ENCODE results near the gene AKAP6.
A peak's percentile ranks its signal among the peaks of the same experiment; 100 is the strongest.

The AKAP6 gene

DNA sequence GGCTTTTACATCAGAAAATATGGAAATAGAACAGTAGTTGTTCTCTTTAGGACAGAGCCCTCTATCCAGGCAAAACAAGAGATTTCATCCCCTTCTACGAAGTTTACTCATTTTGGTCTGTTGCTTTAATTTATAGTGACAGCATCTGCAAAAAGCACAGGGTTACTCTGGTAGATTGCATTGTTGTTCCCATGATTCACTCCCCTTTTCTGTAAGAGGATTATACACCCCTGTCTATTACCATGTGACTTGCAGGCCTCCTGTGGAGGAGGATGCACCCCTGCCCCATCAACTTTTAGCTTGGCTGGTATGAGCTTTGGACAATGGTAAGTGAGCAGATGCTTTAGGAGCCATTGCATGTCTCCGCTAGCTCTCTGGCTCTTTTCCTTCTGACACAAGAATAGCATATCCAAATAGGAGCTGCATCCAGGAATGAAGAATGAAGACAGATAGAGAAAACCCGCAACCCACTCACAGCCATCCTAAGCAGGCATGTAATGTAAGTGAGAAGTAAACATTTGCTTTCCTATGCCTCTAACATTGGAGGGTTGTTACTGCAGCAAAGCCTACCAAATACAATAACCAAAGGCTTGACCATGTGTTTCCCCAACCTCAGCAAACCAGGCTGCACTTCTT lies 304.2 kb downstream of the AKAP6 start:
- DNase-seq: peak; percentile 61

DNA sequence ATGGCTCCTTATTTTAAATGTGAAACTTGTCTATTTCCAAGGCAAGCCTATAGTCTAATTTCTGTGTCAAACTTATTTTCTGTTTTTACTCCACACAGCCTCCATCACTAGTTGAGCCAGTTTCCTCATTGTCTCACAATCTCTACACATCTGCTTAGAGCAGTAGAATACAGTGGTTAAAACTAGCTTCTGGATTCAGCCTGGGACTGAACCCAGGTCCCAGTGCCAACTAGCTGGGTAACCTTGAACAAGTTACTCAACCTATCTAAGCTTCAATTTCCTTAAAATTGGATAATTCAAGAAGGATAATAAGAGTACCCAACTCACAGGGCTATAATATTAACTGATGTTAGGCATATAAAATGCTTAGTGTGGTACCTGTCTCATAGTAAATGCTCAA lies 304.8 kb downstream of the AKAP6 start:
- DNase-seq: no peak

DNA sequence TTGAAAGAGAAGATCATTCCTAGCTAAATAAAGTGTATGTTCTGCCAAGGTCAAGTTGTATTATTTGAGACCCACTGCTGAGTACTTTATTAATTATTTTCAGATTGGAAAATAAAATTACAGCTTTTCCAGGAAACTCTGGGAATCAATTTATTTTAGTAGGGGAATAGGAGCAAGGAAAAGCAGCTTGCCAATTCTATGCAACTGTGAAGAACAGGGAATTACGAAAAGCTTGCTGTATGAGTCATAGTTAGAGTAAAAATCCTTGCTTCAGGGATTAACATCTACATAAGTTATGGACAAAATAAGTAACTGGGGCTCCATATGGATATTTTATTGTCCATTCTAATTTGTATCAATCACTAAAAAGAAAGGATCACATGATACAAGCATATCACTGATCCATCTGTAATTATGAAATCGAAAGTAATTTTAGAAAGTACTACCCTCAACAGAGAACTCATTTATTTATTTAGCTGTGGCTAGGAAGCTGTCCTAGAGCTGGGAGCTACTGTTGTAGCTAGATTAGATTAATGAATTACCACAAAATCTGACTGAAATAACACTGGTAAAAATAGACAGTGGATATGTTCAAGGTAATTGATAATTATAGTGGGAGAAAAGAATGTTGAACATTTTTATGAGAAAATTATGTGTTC lies 306.1 kb downstream of the AKAP6 start:
- no peak for DNase-seq

DNA sequence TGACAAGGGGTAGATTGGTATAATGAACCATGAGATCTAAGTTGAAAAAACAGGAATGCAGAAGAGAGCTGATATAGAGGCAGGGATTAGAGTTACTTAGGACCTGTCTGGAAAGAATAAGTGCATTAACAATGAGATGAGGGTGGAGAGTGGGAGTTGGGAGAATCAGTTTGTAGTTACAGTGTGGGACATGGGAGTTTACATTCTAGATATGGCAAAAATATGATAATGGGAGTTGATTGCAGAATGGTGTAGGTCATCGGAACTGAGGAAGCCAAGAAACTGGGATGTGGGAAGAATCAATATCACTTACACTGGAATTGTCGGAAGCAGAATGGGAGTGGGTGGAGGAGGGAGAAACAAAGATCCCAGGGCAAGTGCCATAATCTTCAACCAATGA lies 308.5 kb downstream of the AKAP6 start:
- DNase-seq: no peak

DNA sequence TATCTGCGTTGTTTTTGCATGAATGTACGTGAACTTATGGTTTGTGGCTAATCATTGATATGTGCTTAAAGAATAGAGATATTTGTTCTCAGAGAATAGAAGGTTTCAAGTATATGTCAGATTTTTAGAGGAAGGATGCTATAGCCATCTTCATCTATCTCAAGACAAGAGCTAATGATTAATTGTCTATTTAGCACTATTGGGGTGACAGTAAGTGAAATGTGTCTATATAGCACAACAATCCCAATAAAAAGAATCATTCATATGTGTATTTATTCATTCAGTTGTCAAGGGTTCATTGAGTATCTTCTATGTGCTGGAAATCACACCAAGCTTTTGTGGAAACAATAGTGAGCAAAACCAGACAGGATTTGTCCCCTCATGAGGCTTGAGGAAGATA lies 310.1 kb downstream of the AKAP6 start:
- no peak for DNase-seq

DNA sequence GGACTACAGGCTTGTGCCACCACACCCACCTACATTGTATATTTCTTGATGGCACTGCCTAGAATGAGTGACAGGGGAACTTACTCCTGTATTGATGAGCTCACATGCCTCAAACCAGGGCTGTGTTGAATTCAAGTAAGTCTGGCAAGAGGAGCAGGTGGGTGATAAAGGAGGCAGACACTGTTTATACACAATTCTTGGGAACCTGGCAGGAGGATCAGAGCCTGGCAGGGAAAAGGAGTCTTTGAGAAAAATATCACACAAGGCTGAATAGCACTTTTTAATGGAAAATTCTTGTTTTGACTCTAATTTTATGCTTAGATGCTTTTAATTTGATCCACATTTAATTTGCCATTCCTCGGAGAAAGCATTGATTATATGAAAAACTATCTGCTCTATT lies 316.5 kb downstream of the AKAP6 start:
- DNase-seq: no peak

DNA sequence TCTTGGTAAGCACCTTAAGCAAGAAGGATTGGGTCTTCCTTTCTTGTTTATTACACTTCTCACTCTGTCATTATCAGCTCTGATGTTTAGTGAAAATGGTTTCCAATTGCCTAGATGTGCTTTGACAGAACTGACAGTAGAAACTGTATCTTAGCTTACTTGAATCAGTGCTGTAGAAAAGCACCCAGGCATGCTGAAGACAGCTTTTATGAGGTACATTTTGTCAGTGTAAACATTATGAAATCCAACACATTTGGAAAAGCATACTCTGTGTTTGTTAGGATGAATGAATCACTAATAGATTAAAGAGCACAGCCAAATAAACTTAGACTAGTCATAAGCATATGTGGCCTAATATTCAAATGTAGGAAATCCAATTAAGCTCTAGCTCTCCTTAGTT lies 319.3 kb downstream of the AKAP6 start:
- no peak for DNase-seq

DNA sequence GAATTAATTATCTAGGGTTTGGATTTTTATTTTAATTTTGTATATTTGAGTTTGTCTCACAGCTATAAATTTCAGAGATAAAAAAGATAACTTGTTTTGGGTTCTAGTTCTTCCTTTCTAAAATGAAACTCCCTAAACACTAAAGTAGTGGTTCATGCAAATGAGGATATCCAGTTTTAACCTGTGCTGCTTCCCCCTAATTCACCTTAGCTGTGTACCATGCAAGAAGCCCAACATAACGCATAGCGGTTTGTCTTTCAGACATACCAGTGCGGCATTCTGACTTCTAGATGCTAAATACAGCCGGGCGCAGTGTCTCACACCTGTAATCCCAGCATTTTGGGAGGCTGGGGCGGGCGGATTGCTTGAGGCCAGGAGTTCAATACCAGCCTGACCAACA lies 320.9 kb downstream of the AKAP6 start:
- no peak for DNase-seq

DNA sequence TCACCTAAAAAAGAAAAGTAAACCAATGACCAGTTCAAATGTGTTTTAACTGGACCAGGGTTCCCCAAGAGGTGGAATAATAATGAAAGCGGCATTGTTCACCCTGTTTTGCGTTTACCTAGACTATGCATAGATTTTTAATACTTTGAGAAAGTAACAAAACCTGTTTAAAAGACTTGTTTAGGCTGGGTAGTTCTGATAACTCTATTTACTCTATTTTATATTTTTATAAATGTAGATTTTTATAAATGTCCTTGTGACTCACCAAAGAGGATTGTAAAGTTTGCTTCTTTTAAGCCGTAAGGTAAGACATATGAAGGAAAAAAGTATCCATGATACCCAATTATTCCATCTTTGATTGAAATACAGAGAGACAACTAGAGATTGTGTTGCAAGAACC lies 321.6 kb downstream of the AKAP6 start:
- no peak for DNase-seq

DNA sequence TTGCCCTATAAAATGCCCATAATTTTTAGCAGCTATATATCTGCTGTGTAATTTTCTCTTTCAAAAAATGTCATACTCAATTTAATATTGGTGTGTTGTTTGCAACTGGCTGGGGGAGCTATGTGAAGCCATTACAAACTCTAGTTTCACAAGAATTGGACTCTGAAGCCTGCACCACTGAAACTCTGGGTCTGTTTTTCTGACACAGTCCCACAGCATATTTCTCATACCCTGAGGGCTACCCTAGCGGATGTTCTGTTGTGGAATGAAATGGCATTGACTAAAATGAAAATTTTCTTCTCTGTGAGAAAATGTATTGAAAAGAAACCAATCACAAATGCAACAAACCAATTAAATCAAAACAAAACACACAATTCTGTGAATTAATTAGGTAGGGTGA lies 325.0 kb downstream of the AKAP6 start:
- DNase-seq: no peak

DNA sequence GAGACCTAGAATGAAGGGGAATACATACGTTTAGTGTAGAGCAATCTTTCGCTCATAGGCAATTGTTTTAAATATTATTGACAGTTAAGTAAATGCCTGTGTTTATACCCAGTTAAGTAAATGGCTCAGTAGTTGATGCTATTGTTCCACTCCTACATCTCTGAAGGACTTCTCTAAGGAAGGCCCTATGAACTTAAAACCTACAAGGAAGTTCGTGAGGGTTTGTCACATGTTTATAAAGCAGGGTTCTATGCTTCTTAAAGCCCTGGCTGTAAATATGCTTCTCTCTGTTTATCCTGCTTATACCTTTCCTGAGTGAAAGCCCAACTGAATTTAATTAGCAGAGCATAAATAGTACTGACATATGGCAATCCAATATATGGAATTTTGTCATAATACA lies 327.5 kb downstream of the AKAP6 start:
- DNase-seq: no peak

DNA sequence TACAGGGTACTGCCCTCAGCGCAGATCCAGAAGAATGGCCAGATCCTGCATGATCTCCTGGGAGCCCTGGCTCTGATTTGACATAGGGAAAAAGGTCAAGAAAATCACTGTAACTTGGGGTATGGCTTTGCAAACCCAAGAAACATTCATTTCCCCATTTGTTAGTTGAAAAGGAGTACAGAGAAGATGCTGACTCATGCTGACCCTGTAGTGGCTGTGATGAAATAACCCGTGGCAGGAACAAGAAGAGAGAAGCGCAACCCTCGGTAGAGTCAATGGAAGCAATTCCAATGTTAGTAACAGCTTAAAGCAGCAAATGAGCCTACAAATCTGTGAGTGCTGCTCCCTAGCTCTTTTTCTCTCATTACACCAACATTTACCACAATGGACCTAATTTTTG lies 328.0 kb downstream of the AKAP6 start:
- no peak for DNase-seq

DNA sequence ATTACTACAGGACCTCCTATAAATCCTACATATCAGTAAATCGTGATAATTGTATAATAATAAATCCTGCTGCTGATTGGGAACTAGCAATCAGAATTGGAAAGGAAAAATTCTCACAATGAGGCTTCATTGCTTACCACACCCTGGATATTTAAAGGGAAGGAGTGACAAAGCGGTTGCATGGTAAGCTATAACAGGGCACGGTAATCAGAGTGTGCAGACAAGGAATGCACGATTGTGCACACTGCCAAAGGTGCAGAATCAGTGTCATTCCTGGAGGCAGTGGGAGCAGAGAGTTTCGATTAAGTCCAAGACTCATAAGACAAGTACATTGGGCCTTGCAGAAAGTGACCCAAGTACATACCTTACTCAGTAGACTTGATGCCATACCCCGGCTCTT lies 332.1 kb downstream of the AKAP6 start:
- no peak for DNase-seq

DNA sequence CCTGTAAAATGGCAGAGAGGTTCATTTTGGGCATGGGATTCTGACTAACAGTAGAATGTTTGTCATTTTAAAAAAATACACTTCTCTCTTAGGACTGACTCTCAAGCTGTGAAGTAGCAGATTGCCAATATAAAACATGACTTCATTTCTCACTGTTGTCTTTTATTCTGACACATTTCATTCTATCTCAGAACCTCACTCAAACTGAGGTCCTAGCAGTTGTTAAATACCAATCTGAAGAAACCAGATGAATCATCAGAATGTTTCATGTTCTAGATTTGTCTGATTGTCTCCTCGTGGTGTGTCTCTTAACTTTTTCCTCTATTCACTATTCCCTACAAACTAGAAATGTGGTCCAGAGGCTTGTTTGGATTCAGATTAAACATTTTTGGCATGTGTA lies 333.1 kb downstream of the AKAP6 start:
- DNase-seq: no peak

DNA sequence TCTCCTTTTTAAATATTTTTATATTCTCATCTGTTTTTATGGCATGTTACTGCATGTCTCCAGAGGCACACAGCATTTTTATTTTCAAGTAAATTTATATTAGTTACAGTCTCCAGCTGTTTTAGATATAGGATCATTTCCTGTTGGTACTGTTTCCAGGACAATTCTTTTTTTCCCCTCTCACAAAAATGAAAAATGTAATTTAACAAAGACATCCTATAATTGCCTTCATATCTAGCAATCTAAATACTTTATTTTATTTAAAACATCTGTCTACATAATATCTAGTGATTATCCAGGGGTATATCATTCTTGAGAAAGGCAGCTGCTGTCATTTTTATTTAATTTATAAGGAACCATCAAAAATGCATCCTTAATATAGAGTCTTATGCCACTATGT lies 337.2 kb downstream of the AKAP6 start:
- DNase-seq: no peak

DNA sequence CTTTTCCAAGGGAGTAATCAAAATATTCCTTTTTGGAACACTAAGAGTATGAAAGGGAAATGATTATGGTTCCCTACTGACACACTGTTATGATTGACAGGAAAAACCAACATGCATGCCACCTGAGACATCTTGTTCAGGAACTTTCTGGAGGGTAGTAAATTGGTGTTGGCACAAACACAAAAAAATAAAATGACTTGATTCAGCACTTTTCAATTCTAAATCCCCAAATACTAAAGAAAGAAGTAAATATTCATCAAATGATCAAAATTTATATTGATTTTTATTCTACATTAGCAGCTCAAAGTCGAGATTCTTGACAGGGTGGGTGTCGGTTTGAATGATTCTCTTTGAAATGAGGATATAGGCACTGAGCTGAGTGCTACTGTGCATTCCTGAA lies 338.2 kb downstream of the AKAP6 start:
- DNase-seq: no peak

DNA sequence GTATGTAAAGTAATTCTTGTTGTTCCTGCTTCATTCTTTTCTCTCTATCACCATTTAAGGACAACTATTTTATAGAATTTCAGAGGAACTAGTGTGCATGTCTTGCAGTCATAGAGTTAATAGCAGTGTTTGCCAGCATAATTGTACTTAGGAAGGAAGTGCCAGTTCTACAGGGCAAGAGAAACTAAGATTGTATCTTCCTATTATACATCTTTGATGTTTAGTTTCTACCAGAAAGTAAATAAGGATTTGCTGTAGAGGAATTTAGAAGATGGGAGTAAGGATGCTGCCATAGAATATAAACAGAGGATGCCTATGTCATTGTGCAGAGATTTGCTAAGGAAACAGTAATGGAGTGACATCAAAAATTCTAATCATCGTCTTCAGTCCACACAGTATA lies 338.7 kb downstream of the AKAP6 start:
- no peak for DNase-seq

DNA sequence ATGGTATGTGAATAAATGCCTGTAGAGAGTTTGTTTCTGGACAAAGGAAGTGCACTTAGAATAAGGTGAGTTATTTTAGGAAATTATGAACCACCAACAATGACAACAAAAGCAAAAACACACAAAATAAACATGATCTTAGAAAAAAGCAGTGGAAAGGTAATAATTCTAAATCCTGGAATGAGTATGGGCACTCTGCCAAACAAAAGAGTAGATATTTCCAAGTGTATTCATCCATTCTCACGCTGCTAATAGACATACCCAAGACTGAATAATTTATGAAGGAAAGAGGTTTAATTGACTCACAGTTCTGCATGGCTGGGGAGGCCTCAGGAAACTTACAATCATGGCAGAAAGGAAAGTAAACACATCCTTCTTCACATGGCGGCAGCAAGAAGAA lies 340.3 kb downstream of the AKAP6 start:
- no peak for DNase-seq

DNA sequence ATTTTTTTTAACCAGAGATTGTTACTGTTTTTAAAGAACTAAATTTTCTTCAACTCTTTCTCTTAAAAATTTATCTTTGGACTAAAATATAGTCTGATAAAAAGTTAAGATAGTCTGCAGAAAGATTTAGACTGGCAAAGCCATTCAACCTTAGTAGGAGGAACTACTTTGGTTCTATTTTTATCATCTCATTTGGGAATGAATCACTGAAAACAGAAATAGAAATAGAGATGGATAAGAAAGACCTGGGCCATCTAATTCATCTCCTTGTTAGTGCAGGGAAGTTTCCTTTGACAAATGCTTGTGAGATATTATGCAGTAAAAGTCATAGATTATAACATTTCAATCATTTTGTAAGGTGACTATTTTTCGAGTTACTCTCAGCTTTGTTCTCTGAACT lies 346.3 kb downstream of the AKAP6 start:
- no peak for DNase-seq

DNA sequence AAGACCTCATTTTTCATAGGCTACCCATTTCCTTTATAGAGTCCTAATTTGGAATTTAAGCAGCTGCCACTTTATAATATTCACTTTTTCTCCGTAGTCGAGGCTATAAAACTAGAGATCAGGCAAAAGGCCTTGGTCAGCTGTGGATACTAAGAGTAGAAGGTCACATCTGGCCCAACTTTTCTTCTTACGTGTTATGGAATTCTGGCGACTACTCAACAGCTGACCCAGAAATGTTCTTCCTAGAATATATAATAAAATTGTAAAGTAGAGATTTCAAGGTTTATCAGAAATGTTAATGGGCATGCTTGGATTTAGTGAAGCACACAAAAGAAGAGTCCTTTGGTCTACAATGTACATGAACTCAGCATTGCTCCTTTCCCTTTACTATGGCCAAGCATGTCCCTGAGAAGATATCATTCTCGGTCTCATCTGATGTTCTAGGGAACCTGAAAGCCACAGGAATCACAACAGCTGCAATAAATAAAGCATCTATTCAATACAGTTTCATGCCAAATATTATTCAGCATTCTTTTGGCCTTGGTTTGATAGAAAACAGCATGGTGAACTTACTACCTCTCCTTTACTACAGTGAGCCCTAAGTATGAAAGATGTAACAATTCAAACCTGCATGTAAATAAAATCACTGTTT lies 348.2 kb downstream of the AKAP6 start:
- DNase-seq: no peak

DNA sequence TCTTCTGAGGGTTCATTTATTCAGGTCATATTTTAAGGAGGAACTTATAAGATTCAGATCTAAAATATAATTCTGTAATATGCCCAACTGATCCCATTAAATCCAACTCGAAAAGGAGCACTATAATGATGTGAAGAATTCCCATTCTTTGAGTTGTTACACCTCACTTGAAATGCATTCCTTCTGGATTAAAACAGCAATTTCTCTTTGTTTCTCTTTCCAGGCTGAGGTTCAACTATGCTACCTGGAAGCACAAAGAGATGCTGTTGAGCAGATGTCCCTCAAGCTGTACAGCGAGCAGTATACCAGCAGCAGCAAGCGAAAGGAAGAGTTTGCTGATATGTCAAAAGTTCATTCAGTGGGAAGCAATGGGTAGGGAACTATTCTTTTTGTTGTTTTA lies 349.0 kb downstream of the AKAP6 start:
- DNase-seq: no peak

DNA sequence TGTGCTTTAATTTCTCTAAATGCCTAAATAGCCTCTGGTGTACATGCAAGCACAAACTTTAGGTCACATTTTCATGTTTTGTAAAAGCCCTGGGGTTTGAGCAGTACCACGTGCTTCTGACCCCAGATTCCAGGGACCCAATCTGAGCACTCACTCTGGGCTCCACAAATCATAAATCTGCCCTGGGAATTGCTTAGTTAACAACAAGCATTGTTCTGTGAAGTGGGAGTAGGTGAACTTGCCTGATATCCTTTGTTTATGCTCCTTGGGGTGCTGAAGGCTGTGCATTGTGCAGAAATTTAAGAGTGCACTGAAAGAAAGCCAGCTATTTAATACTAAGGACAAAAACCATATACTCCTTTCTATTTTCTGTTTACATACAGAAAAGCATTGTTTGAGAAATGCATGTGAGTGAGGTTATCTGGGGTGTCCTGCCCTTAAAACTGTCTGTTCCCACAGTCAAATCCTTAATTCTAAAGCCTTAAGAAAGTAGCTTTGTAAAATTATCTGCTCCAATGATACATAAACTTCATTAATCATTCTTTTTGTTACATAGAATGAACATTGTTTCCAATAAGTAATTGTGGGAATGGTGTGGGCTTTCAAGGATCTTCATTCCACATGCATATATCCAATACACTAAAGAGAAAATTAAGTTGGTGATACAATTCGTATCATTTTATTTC lies 351.0 kb downstream of the AKAP6 start:
- no peak for DNase-seq

DNA sequence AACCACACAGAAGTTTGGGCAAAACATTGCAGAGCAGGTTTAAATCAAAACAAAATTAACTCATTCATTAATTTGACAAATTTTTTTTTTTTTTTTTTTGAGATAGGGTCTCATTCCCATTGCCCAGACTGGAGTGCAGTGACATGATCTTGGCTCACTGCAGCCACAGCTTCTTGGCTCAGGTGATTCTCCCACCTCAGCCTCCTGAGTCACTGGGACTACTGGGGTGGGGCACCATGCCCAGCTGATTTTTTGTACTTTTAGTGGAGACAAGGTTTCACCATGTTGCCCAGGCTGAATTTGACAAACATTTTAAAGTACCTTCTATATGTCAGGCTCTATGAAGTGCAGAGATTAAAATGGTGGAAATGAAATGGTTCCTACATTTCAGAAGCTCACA lies 352.5 kb downstream of the AKAP6 start:
- DNase-seq: no peak

DNA sequence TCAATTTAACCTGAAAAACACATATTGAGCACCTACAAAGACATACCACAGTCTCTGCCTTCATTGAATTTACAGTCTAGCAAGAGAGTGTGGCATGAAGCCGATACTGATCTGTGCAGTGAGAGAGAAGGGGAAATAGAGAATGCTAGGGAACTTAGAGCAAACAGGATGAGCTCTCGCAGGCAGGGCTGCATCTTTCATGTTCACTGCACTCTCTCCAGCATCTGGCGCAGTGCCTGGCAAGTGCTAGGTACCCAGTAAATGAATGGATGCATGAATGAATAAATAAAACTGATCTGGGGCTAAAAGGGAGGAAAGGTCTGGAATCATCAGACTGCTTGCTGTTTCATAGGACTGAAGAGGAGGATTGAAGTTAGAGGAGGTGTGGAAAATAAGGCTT lies 353.1 kb downstream of the AKAP6 start:
- DNase-seq: no peak

Data from retina (tissue), 1 donor.